T-helper 2 cell treated with Interferon-gamma antibody and Interleukin-4, amounts not matched to agents 5 μg/mL and 100 μg/mL, for 36 hours (primary cell): ENCODE measurements around the gene FAM170A.

Experiments used
- DNase-seq: peaks from one replicate; pipeline ENCODE4 v3.0.0; 2021; ENCODE audit warnings: low spot score
- H3K27ac Mint-ChIP-seq: one replicate; pipeline ENCODE4 v1.8.0; 2021; ENCODE audit warnings: mild to moderate bottlenecking, mixed read lengths
- H3K27me3 Mint-ChIP-seq: one replicate; pipeline ENCODE4 v1.8.0; 2021; ENCODE audit warnings: low read depth, mixed read lengths
- H3K36me3 Mint-ChIP-seq: one replicate; pipeline ENCODE4 v1.8.0; 2021; ENCODE audit warnings: low read depth, mixed read lengths
- H3K4me1 Mint-ChIP-seq: one replicate; pipeline ENCODE4 v1.8.0; 2021; ENCODE audit warnings: low read depth, mixed read lengths
- H3K4me3 Mint-ChIP-seq: one replicate; pipeline ENCODE4 v1.8.0; 2022; ENCODE audit warnings: mild to moderate bottlenecking, moderate library complexity, mixed read lengths
- H3K9me3 Mint-ChIP-seq: one replicate; pipeline ENCODE4 v1.8.0; 2021; ENCODE audit warnings: mixed read lengths

Gene FAM170A

GRCh38 chr5:119678351-119679028 is 49.1 kb downstream of the FAM170A start:
- no peak overlapping the region for H3K4me3 Mint-ChIP-seq
- no peaks in the 10 kb centered on the region for H3K27me3 Mint-ChIP-seq
- H3K36me3 Mint-ChIP-seq = no peaks in the 10 kb centered on the region
- DNase-seq = no peak
- H3K4me1 Mint-ChIP-seq = no peaks in the 10 kb centered on the region
- no peak overlapping the region for H3K27ac Mint-ChIP-seq
- no peaks in the 10 kb centered on the region for H3K9me3 Mint-ChIP-seq

- no peaks in the 10 kb centered on the region for H3K27me3 Mint-ChIP-seq
- H3K27ac Mint-ChIP-seq = no peak overlapping the region
- DNase-seq = no peak
- no peaks in the 10 kb centered on the region for H3K36me3 Mint-ChIP-seq
- H3K4me1 Mint-ChIP-seq = no peaks in the 10 kb centered on the region
- H3K9me3 Mint-ChIP-seq = no peaks in the 10 kb centered on the region
- H3K4me3 Mint-ChIP-seq = no peak overlapping the region
These were observed 50.7 kb downstream of the FAM170A start for GRCh38 chr5:119680080-119680479.

DNA sequence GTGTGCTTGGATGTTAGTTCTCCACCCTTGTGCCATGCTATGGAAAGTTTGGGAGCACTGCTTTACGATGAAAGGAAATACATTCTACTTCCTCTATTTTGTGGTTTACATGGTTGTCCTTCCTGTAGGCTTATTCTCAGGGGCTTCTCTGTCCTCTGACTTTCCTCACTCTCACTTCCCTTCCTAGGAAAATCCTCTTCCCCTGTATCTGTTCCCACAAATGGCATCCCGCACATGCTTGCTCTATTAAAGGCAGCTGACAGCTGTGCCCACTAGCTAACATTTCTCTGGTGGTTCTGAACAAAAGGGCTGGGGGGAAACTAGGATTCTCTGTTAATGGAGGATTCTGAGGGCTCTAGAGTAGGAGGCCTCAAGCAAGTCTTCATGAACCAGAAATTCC is 52.4 kb downstream of the FAM170A start:
- no peaks in the 10 kb centered on the region for H3K36me3 Mint-ChIP-seq
- no peaks in the 10 kb centered on the region for H3K4me1 Mint-ChIP-seq
- H3K4me3 Mint-ChIP-seq = no peak overlapping the region
- no peak for DNase-seq
- no peak overlapping the region for H3K27ac Mint-ChIP-seq
- H3K9me3 Mint-ChIP-seq = no peaks in the 10 kb centered on the region
- H3K27me3 Mint-ChIP-seq = no peaks in the 10 kb centered on the region

DNA sequence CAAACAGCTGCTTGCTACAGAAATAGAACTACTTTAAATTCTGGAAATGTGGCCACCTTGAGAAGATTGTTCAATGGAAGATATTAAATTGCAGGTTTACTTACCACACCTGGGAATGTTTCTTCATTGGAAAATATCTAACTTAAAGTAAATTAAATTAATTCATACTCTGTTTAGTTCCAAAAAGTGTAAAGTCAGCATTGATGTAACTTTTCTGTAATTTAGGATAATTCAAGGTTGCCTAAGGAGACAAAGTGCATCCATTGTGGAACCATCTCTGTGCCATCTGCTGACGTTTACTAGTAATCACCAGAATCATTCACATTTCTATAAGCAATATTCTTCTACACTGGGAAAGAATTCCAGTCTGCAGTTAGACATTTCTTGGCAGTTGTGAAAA is 53.0 kb downstream of the FAM170A start:
- H3K27me3 Mint-ChIP-seq = no peaks in the 10 kb centered on the region
- H3K36me3 Mint-ChIP-seq = no peaks in the 10 kb centered on the region

More for the DNA sequence above, 53.0 kb downstream of the FAM170A start:
- DNase-seq = no peak
- Mint-ChIP-seq H3K9me3 (no peaks in the 10 kb centered on the region), H3K27ac (no peak overlapping the region), H3K4me1 (no peaks in the 10 kb centered on the region), H3K4me3 (no peak overlapping the region)
